ENCODE measurements around the gene GRIA4.

- TF ChIP-seq, protein P1, sequence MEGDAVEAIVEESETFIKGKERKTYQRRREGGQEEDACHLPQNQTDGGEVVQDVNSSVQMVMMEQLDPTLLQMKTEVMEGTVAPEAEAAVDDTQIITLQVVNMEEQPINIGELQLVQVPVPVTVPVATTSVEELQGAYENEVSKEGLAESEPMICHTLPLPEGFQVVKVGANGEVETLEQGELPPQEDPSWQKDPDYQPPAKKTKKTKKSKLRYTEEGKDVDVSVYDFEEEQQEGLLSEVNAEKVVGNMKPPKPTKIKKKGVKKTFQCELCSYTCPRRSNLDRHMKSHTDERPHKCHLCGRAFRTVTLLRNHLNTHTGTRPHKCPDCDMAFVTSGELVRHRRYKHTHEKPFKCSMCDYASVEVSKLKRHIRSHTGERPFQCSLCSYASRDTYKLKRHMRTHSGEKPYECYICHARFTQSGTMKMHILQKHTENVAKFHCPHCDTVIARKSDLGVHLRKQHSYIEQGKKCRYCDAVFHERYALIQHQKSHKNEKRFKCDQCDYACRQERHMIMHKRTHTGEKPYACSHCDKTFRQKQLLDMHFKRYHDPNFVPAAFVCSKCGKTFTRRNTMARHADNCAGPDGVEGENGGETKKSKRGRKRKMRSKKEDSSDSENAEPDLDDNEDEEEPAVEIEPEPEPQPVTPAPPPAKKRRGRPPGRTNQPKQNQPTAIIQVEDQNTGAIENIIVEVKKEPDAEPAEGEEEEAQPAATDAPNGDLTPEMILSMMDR (IDR thresholded peaks at IDR 0.05), result no peak
- TF ChIP-seq POLR2AphosphoS5 (IDR thresholded peaks at IDR 0.05), result no peak
Measured at GRCh38 chr11:105802390-105802789, 192.5 kb downstream of the GRIA4 start.

All from sigmoid colon (tissue), 4 donors.